GM03348 (cell line): ENCODE measurements around the gene KIF1A.

Experiments used
- DNase-seq: peaks from one replicate; pipeline ENCODE4 v3.0.0; 2012; ENCODE audit warnings: low spot score

The KIF1A gene

DNA sequence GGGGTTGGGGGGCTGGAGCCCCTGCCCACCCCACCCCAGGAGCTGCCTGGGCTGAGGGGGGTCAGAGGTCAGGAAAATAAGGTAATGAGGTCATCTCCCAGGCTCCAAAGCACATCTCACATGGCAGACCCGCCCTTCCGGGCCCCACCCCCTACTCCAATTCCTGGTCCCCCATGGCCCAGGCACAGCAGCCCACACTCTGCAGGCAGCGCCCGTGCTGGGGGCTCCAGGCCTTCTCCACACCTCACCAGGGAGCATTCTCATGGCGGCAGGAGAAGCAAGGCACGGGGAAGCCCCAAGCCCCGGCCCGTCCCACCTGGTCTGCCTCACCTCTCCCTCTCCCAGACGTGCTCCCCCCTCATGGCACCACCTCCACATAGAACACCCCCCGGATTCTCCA, 84.5 kb downstream of the KIF1A start:
- DNase-seq, result no peak

DNA sequence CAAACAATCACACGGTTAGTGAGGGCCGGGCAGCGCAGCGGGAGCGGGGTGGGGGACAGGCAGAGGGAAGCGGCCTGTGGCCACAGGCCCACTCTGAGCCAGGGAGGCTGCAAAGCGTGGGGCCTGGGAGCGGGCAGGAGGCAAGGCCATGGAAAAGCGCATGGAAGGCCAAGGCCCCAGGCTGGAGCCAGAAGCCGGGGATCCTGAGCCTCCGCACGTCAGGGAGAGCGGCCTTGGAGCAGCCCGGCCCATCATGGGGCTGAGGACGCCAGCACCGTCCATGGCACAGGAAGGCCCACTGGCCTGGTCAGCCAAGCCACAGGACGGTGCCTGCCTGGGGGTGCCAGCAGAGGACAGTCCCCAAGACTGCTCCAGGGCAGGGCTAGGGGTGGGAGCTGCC, 85.3 kb downstream of the KIF1A start:
- DNase-seq, result no peak

DNA sequence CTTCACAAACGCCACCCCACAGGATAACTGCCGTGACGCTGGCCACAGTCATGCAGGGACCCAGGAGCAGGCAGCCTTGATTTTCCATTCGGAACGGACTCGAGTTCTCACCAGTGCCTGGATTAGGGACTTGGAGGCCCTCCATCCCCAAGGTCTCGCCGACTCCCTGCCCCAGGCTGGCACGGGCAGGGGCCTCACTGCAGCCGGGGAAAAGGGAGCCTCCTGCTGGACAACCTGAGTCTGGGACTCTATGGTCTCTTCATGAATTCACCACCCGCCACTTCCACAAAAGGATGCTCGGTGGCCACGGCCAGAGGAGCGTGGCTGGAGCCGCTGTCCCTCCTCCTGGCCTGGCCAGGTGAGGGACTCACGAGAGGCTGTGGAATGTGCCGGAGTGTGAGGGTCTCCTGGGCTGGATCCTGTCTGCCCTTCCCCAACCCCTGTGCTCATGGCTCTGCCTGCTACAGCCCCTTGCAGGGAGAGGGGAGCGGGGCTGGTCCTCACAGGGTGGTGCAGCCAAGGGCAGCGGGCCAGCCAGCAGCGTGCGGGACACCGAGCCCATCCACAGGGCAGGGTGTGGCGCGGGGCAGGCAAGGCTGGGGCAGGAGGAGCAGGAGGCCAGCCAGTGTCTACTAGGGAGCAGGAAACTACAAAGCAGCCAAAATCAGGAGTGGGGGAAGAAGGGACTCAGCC, 86.1 kb downstream of the KIF1A start:
- DNase-seq, result no peak

DNA sequence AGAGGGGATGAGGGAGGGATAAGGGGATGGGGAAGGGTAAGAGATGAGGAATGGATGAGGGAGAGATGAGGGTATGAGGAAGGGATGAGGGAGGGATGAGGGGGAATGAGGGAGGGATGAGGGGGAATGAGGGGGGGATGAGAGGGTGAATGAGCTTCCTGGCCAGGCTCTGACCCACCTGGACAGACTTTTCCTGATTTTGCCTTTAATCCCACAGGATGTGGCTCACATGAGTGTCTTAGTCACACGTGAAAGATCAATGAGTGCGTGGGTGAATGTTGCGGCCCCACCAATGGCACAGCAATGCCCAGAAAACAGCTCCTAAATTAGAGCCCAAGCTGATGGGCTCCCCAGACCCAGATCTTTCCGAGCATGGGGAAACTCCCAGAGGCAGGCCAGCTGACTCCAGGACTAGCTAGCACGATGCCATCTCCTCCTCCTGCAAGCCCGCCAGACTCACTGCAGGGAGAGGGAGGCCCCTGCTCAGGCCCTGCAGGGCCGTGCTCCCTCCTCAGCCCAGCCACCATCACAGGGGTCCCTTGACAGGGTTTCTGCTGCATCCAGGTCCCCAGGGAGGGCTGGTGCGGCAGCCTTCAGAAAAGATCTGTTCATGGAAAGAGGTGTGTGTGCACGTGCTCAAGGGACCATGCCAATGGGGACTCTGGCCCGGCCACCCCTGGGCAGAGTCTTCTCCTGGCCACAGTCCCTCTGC, 87.0 kb downstream of the KIF1A start:
- DNase-seq, result no peak

DNA sequence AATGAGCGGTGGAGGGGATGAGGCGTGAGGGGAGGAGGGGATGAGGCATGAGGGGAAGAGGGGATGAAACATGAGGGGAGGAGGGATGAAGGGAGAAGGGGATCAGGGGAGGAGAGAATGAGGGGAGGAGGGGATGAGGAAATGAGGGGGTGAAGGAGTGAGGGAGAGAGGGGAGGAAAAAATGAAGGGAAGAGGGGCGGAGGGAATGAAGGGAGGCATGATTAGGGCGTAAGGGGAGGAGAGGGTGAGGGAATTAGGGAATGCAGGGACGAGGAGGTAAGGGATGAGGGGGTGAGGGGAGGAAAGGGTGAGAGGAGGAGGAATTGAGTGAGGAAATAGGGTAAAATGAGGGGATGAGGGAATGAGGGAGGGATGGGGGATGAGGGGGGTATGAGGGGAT, 87.8 kb downstream of the KIF1A start:
- no peak for DNase-seq

DNA sequence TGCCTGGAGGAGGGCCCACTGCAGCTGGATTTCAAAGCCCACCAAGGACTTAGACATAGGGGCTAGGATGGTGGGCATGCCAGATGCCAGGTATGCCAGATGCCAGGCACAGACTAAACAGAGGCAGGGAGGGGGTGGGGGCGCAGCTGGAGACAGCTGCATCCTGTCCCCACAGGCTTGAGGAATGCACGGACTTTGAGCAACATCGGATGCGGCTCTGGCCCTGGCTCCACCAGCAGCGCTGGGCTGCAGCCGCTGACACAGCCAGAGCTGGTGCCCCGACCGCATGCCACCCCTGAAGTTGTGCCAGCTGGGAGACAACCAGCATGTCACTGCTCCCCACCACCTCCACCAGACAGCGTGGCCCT, 88.9 kb downstream of the KIF1A start:
- peak; percentile 47 for DNase-seq

DNA sequence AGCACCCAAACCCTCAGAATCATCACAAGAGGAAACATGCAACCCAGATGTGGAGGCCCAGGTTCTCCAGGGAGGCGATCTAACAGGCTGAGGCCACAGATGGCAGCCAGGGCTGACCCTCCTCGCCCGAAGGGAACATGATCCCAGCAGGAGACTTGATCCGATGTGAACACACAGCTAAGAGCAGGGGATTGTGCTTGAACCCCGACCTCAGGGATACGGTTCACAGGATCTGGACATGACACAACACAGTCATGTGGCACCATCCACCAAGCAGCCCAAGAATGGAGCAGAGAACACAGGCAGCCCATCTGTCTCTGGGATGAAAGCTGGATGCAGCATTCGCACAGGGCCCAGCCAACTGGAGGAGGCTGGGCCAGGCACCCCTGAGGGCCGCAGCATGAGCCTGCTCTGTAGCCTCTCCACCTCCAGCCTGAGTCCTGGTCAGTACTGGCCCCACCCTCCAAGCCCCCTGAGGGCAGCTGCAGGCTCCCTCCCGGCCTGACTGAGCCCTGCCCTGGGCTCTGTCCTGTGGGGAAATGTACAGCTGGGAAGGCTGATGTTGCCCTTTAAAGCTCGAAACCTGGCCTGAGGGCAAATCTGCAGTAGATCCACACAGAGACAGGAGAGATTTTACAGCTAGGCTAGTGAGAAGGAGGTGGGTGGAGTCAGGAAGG, 89.4 kb downstream of the KIF1A start:
- DNase-seq, result no peak

DNA sequence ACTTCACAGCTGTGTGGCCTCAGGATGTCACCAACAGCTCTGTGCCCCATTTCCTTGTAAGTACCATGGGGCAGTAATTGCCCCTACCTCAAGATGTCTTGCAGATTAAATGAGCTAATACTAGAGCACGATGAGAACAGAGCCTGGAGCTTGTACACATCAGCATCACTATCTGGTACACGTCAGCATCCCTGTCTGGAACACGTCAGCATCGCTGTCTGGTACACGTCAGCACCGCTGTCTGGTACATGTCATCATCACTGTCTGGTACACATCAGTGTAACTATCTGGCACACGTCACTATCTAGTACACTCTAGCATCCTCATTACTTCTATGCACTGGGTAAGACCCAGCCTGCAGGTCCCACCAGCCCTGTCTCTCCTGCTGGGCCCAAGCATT, 91.2 kb downstream of the KIF1A start:
- DNase-seq, result no peak

DNA sequence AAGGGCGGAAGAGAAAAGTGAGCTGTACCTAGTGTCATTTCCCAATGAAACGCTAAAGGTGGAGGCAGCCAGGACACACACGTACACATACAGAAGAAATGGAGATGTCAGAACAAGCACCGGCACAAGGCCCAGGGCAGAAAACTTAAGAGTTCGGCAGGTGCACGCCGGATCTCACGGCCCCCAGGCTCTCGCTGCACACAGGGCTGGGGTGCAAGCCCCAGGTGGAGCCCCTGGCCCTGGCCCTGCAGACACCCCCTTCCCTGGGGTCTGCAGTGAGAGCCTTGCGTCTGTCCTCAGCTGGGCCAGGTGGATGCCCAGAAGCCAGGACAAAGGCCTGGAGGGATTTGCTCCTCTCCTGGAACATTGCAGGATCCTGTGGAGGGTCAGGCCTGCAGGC, 91.7 kb downstream of the KIF1A start:
- DNase-seq, result no peak

DNA sequence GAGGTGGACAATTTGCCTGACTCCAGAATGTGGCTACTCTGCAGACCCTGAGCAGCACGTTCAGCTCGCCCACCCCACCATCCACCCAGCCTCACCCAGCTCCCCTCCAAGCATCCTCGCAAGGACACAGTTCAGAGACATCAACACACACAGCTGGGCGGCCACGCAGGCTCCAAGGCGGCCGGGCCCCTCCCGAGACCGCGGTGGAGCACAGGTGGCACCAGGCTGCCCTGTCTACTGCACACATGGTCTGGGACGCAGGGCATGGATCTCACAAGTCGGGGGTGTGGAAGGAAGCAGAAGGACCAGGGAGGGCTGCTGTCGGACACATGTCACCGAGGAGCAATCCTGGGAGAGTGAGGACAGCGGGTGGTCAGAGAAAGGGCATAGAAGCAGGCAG, 92.1 kb downstream of the KIF1A start:
- no peak for DNase-seq

DNA sequence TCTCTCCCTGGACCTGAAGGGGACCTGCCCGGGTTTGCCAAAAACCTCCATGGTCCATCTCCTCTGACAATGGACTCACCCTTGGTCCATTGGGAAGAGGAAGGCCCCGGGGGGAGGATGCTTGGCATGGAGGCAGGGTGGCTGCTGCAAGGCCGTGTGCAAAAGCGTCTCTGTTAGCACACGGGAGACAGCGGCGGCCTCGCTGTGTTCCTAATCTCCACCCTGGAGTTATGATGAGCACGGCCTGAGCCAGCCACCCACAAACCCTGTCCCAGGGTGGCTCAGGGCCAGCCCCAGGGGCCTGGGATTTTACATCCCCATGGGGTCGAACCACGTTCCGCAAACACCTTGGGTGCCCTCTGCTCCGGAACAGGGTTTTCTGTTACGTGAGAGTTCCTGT, 92.6 kb downstream of the KIF1A start:
- no peak for DNase-seq

DNA sequence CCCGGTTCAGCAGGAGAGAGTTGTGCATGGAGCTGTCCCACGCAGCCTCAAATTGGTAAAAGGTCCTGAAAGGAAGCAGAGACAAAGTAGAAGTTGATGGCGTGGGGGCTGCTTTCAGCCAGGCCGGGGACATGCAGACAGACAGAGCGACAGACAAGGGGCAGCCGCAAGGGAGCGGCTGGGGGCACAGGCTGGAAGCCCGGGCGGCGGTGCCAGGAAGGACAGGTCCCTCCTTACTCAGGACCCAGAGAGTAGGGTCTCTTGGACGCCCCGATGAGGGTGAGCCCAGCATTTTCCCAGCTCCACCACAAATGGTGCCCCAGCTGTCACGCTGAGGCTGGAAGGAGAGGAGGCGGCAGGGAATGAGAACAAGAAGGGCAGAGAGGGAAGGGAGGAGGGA, 93.1 kb downstream of the KIF1A start:
- no peak for DNase-seq

DNA sequence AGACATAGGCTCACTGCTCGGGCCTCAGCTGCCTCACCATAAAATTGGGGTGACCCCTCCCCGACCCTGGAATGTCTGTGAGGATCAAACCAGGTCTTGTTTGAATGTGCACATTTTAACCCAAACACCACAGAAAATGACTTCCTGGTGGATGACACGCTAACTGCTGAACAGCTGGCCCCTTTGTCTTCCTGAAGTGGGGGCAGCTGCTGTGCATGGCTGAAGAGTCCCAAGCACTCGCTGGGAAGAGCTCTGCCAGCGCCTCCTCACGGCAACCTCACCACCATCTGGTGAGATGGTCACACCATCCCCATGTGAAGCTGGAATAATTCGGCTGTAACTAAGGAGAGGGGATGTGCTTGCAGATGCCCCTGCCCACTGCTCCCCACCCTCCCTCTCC, 94.3 kb downstream of the KIF1A start:
- no peak for DNase-seq

DNA sequence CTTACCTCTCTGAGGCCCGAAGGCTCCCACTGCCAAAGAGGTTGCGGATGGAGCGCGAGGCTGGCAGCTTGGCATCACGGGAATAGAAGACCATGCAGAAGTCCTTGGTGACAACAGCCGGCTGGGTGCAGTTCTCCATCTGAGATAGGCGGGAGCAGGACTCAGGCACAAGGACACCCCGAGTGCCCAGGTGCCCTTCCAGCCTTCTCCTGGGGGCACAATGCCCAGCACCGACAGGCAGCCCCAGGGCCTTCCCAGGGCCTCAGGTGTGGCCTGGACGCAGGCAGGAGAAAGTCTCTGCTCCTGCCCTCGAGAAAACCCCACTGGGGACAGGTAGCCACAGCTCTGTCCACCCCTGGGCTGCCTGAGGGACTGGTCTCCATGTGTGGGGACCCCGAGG, 94.8 kb downstream of the KIF1A start:
- DNase-seq, result no peak

DNA sequence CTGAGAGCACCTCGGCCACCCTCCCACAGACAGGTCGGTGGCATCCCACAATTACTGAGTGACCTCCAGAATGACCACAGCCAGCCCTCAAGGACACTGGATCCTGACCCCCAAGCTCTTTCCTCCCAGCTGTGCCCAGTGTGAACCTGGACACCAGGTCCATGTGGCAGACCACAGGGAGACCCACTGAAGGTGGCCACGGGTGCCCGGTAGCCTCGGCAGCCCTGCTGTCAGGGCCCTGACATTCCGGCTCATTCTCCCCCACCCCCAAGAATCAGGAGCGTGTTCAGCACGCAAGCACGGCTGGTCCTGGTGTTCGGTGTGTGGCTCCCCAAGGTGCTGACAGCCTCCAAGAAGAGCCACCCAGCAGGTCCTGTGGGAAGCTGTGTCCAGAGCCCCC, 95.6 kb downstream of the KIF1A start:
- DNase-seq, result no peak

DNA sequence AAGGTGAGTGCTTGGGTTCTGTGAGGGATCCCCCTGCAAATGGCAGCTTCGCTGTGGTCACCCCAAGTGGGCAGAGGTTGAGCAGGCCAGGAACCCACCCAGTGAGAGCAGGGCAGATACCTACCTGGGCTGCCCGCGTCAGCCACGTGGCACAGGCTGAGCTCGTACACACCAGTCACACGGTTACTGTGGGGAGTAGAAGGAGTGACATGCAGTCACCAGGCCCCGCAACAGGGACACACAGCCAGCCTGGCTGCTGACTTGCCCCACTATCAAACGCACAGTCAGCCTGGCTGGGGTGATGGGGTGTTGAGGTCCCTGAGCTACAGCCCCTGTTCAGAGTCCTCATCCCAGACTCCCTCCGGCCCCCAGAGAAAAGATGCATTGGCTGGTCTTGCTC, 96.2 kb downstream of the KIF1A start:
- no peak for DNase-seq

DNA sequence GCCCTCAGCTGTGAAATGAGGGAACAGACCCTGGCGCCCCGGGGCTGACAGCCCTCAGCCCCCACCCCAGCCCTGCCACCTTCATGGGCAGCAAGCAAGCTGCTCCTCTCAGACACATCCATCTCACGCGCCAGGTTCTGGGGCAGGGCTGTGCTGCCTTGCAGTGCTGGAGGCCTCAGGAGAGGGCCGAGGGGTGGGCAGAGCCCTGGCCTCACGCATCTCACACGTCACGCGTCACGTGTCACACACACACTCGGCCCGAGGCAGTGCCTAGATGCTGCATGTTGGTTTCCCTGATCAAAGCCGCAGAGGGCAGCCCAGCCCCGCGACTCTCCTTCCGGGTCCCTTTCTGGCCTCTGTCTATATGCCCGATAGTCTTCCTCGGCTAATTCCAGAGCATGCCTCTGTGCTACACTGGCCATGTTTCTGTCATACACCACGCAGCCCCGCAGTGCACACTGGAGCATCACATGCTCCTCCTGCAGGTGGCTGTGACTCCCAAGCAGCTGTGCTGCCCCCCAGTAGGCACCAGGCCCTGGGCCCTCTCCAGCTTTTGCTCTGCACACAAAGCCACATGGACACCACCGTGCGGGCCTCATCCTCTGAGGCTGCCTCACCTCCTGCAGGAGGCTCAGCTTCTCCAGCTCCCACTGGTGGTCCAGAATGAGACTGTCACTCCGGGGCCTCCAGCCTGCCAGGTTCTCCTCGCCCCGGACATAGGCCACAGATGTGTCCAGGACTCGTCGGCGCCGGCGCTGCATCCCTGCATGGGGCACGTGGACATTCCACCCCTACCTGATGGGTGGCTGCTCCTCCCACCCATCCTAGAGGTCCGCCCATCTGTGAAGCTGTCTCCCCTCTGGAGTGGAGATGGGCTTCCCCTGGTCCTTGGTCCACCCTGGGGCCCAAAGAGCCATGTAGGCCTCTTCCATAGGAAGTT, 97.0 kb downstream of the KIF1A start:
- no peak for DNase-seq

DNA sequence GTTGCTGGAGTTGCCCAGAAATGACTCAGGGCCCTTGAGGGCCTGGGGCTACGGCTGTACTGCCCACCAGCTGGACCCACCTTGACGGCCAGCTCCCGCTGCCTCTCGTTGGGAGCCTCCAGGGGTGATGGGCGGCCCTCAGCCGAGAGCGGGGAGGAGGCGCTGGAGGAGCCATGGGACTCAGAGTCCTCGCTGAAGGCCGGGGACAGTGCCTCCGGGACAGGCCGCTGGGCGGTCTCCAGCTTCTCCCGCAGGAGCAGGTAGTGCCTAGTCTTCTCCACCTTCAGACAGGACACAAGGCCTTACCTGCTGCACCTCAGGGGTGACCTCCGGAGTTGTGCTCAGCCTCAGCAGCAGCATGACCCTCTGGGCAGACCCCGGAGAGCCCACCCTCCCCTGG, 97.6 kb downstream of the KIF1A start:
- DNase-seq, result no peak

DNA sequence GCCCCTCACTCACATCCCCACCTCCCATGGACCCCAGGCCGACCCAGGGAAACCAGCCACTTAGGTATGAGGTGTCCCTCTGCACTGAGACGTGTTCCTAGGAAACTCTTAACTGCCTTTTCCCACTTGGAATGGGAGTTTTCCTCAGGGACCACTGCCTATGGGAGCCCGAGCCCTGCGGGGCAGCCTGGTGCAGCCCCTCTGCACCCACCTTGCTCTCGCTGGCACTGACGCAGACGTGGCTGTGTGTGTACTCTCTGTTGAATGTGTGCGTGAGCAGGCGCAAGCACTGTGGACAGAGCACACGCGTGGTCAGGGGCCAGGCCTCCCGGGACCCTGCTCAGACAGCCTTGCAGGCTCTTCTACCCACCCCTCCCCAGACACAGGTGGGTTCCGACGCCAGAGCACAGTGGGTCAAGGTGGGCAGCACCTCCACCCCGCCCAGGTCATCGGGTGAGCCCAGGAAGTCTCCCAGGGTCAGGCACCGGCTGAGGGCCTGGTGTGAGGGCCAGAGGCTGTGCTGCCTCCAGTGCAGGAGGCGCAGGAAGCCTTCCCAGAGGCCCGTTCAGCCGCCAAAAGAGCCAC, 98.3 kb downstream of the KIF1A start:
- no peak for DNase-seq

DNA sequence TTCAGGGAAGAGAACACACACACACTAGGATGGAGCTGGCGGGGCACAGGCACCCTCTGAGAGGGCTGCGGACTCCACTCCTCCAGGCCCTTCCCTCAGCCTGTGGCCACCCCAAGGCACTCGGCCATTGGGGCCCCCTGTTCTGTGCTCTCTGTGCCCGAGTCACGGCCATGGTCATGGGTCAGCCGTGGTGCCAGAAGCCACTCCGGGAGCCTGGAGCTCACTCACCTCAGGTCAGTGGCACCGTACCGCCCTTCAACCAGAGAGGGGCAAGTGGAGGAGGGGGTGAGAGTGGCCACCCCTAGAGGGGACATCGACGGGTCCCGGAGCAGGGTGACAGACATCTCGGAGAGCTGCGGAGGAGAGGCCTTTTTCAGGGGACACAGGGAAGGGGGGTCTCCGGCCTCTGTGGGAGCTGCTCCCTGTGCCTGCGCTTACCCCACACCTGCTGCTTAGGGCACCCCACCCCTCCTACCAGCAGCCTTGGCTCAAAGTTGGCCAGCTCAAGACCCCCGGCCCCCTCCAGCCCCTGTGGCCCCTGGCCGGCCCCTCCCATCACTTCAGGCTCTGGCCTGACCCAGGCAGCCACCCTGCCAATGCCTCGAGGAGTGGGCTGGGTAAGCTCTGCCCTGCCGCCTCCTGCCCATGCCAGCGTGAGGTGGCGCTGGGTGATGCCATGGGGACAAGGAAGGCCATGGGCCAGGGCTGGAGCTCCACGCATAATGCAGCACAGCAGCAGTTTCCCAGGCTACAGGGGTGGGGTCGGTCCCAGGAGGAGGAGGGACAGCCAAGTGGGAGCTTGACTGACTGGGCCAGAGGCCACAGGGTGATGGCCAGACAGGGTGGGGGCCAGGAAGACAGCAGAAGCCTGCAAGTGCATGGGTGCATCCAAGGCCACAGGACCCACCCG, 99.1 kb downstream of the KIF1A start:
- DNase-seq, result no peak
